PC-3 (cell line): ENCODE results near the gene FKBP10. TPM values are rescaled to one million over a fixed set of nuclear protein-coding genes. Genes with fewer than 3 reads are reported as not detected.
A peak's percentile ranks its signal among the peaks of the same experiment; 100 is the strongest.

Experiments used
- ATAC-seq: fragments of 200-7000 bp; cut with Tn5 transposase; 2 replicates; pipeline ENCODE4 v1.9.1; 2020; ENCODE audit warnings: mild to moderate bottlenecking, moderate library complexity
- BruUV-seq: library from RNA; stranded (reverse); fragments of 400-500 nt; replicated peaks from 2 replicates; lab custom pipeline; 2021; lab: Mats Ljungman, UMichigan
- CTCF ChIA-PET: fragments of 300-600 bp; sonication (Branson Sonifier 250); formaldehyde crosslinking; loops from one replicate; lab custom pipeline; 2022; ENCODE audit warnings: antibody characterized with exemption; lab: Charles Lee
- POLR2A ChIA-PET: fragments of 300-600 bp; sonication (Branson Sonifier 250); formaldehyde crosslinking; loops from one replicate; lab custom pipeline; 2022; ENCODE audit warnings: antibody characterized with exemption; ENCODE audit not compliant: unreplicated experiment; lab: Charles Lee
- DNase-seq: peaks from one replicate; pipeline ENCODE4 v3.0.0-alpha.2; 2015
- H2AFZ ChIP-seq: fragments of 300-600 bp; sonication (generic); 2 replicates; pipeline ENCODE4 v1.6.0; 2016; ENCODE audit warnings: antibody characterized with exemption, low read length
- H3F3A ChIP-seq: fragments of 300-600 bp; sonication (generic); one replicate; pipeline ENCODE4 v1.6.0; 2017; ENCODE audit warnings: antibody characterized with exemption, low read length, control low read depth, mild to moderate bottlenecking; ENCODE audit not compliant: unreplicated experiment
- H3K27ac ChIP-seq: fragments of 300-600 bp; sonication (generic); 2 replicates; pipeline ENCODE4 v1.5.1; 2016; ENCODE audit warnings: mild to moderate bottlenecking, low read length
- H3K27me3 ChIP-seq: fragments of 300-600 bp; sonication (generic); 2 replicates; pipeline ENCODE4 v1.6.1; 2016; ENCODE audit warnings: low read length, mixed read lengths
- H3K36me3 ChIP-seq: fragments of 300-600 bp; sonication (generic); 2 replicates; pipeline ENCODE4 v1.6.1; 2016; ENCODE audit warnings: low read depth, mixed run types, low read length, mixed read lengths
- H3K4me1 ChIP-seq: fragments of 300-600 bp; sonication (generic); 2 replicates; pipeline ENCODE4 v1.5.1; 2016; ENCODE audit warnings: low read length; ENCODE audit not compliant: insufficient read depth
- H3K4me2 ChIP-seq: fragments of 300-600 bp; sonication (generic); 2 replicates; pipeline ENCODE4 v1.6.0; 2016; ENCODE audit warnings: low read length
- H3K4me3 ChIP-seq: fragments of 300-600 bp; sonication (generic); 2 replicates; pipeline ENCODE4 v1.5.1; 2016; ENCODE audit warnings: mild to moderate bottlenecking, low read length, mixed read lengths
- H3K79me2 ChIP-seq: fragments of 300-600 bp; sonication (generic); 2 replicates; pipeline ENCODE4 v1.6.1; 2017; ENCODE audit warnings: low read length, mixed read lengths
- H3K9ac ChIP-seq: fragments of 300-600 bp; sonication (generic); 2 replicates; pipeline ENCODE4 v1.6.0; 2016; ENCODE audit warnings: mild to moderate bottlenecking, low read length
- H3K9me2 ChIP-seq: fragments of 300-600 bp; sonication (generic); replicated peaks from 2 replicates; pipeline ENCODE4 v1.6.1; 2016; ENCODE audit warnings: mixed run types, low read length, mixed read lengths
- H3K9me3 ChIP-seq: fragments of 300-600 bp; sonication (generic); 2 replicates; pipeline ENCODE4 v1.6.1; 2016; ENCODE audit warnings: low read length, mixed read lengths
- H4K20me1 ChIP-seq: fragments of 300-600 bp; sonication (generic); 2 replicates; pipeline ENCODE4 v1.6.1; 2016; ENCODE audit warnings: low read length, mixed read lengths
- EZH2 ChIP-seq: fragments of 300-600 bp; sonication (generic); IDR thresholded peaks from one replicate; pipeline ENCODE4 v1.6.1; 2017; ENCODE audit warnings: antibody characterized with exemption, mild to moderate bottlenecking, low read length; ENCODE audit not compliant: unreplicated experiment
- EZH2phosphoT487 ChIP-seq: fragments of 300-600 bp; sonication (generic); IDR thresholded peaks from 2 replicates; pipeline ENCODE4 v1.6.1; 2018; ENCODE audit warnings: mild to moderate bottlenecking, antibody characterized with exemption, low read length, borderline replicate concordance
- intact Hi-C: fragments of 100-400 bp; cut with micrococcal nuclease; formaldehyde crosslinking; loops from 2 replicates; pipeline ENCODE4 v1.9.0; 2023
- total RNA-seq: library from RNA; depleted of rRNA; stranded (reverse); fragments of >200 nt; gene quantifications from 2 replicates; pipeline ENCODE4 v1.2.3, GENCODE V29; 2014
- TF ChIP-seq, protein P1 (sequence below): fragments of 300-600 bp; sonication (generic); conservative IDR thresholded peaks from 2 replicates; pipeline ENCODE4 v1.5.1; 2017; ENCODE audit warnings: antibody characterized with exemption, low read depth, mild to moderate bottlenecking, low read length

The FKBP10 gene
- total RNA-seq, 1 experiment from 2014 or later = 63.4 TPM

DNA sequence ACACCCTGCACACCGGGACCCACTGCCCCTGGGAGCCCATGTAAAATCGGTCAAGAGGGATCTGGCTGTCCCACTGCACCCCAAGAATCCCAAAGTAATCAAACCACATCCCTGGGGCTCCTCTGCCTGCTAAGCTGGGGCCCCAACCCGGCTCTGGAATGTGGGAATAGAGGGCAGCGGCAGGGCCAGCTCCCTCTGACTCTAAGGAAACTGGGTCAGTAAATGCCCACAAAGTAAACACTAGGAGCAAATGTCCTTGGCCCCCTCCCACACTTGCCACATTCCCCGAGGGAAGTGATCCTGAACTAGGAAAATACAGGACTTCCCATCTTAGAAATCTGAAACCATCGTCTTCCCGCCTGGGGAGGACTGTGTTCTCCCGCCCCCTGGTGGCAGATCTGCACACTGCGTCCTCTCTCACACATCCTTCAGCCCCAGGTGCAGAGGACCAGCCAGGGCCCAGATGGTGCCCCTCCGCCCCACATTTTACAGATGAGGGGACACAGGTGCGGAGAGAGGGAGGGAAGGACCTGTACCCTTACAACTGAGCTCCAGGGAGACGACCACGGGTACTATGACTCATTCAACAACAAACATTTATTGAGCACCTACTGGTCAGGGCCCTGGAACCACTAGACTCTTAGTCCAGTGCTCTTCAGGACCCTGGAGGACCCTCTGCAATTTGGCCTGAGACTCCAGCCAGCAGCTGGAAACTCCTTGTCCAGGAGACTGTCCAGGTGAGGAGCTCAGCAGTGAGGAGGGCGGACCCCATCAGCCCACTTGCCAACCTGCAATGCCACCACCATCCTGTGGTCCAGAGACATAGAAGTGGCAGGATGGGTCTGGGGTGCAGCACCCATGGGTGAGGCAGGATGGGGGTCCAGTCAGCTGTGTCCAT, 11.2 kb upstream of the FKBP10 start:
- Histone ChIP-seq H3K27ac (peak overlapping the region; percentile 90), H3K36me3 (no peaks in the 10 kb centered on the region), H2AFZ (no peak overlapping the region), H3K9me3 (no peaks in the 10 kb centered on the region), H3K4me3 (peak overlapping the region; percentile 52; the same call in 1 of the 2 replicates), H3K9ac (peak overlapping the region; percentile 61), H3K79me2 (no peaks in the 10 kb centered on the region), H3K4me2 (peak overlapping the region; percentile 82), H3K9me2 (no peaks in the 10 kb centered on the region), H3K4me1 (peaks cover 21% of the 10 kb centered on the region), H4K20me1 (no peaks in the 10 kb centered on the region), H3K27me3 (no peaks in the 10 kb centered on the region), H3F3A (no peaks in the 10 kb centered on the region)
- ChIA-PET CTCF (interaction anchor here (0.6 to 1.8 kb wide), 6 partner anchors 15 to 106 kb away, joined by 3 to 15 read pairs (median 5); partner anchors contain the start of gene JUP), POLR2A (interaction anchor here (0.6 to 1.8 kb wide), 2 partner anchors 16 to 22 kb away, joined by 8 to 26 read pairs; partner anchors contain the start of gene JUP)
- intact Hi-C loops = loop anchor here (1.0 to 2.0 kb wide), 2 partner anchors 29 to 63 kb away; no protein-coding TSS in a partner anchor
- ATAC-seq (peak; percentile 74), DNase-seq (peak; percentile 94)
- BruUV-seq = no TSS peak
- no peak for TF ChIP-seq EZH2
- TF ChIP-seq, protein P1, sequence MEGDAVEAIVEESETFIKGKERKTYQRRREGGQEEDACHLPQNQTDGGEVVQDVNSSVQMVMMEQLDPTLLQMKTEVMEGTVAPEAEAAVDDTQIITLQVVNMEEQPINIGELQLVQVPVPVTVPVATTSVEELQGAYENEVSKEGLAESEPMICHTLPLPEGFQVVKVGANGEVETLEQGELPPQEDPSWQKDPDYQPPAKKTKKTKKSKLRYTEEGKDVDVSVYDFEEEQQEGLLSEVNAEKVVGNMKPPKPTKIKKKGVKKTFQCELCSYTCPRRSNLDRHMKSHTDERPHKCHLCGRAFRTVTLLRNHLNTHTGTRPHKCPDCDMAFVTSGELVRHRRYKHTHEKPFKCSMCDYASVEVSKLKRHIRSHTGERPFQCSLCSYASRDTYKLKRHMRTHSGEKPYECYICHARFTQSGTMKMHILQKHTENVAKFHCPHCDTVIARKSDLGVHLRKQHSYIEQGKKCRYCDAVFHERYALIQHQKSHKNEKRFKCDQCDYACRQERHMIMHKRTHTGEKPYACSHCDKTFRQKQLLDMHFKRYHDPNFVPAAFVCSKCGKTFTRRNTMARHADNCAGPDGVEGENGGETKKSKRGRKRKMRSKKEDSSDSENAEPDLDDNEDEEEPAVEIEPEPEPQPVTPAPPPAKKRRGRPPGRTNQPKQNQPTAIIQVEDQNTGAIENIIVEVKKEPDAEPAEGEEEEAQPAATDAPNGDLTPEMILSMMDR = peak; percentile 89
- TF ChIP-seq EZH2phosphoT487 = no peak

DNA sequence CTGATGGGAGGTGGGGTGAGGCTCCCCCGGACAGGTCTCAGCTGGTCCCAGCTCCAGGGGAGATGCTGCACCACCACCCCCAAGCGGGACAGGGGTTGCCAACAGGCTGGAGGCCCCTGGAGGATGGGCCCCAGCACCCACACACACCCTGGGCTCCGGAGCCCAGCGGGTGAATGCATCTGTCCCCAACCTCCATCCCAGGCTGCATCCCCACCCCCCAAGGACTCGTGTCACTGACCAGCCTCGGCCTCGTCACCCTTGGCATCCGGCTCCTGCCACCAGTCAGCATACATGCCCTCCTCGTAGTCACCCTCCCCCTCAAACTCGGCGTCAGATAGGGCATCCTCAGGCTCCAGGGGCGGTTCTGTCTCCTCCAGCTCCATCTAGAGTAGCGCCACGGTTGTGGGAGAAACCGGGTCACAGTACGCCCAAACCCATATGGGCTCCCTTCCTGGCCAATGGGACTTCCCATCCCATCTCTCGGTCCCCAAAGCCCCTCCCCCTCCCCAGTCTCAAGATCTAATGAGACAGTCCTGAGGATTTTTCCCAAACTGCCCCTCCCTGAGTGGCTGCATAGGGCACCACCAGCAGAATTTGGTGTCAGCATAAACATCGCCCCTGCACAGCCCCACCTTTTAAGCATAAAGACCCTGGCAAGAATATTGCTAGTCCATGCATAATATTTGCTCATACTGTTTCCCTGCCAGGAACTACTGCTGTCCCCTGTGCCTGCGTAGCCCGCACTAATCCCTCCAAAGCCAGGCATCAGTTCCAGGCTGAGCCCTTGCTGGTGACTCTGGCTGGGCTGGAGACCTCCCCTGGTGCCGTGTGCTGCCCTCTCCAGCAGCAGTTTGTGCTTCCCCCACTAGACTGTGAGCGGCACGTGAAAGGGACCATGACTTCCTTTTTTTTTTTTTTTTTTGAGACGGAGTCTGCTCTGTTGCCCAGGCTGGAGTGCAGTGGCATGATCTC, 9.5 kb upstream of the FKBP10 start:
- H3K36me3 ChIP-seq = no peaks in the 10 kb centered on the region
- H2AFZ ChIP-seq = no peak overlapping the region
- H3K79me2 ChIP-seq = no peaks in the 10 kb centered on the region
- no peaks in the 10 kb centered on the region for H3K9me2 ChIP-seq
- no peak overlapping the region for H3K27ac ChIP-seq
- TF ChIP-seq EZH2 (no peak), EZH2phosphoT487 (no peak)
- TF ChIP-seq, protein P1 = no peak
- DNase-seq (no peak), ATAC-seq (no peak)
- no peaks in the 10 kb centered on the region for H4K20me1 ChIP-seq
- ChIA-PET POLR2A (interaction anchor here (0.6 kb wide), 1 partner anchor 70 kb away, joined by 26 read pairs; no protein-coding TSS in a partner anchor), CTCF (no interaction called here)
- H3K27me3 ChIP-seq = no peaks in the 10 kb centered on the region
- H3K4me1 ChIP-seq = peaks cover 21% of the 10 kb centered on the region
- H3K4me3 ChIP-seq = no peak overlapping the region
- H3K9ac ChIP-seq = no peak overlapping the region
- no peaks in the 10 kb centered on the region for H3F3A ChIP-seq
- no TSS peak for BruUV-seq
- H3K9me3 ChIP-seq = no peaks in the 10 kb centered on the region
- intact Hi-C loops = no loop called here
- H3K4me2 ChIP-seq = no peak overlapping the region
